Effector CD8-positive, alpha-beta T cell (primary cell): ENCODE results near the gene ZNF426.
"Not testable (repeated sequence)": the region's sequence is repeated elsewhere in the genome, so short reads cannot be mapped to it uniquely, and the experiment has no call there.

Source experiments
- DNase-seq: peaks from one replicate; lab custom pipeline; 2025; lab: John Stamatoyannopoulos, UW
- total RNA-seq, 4 experiments: gene quantifications; one replicate each; lab custom pipeline; 2026; lab: John Stamatoyannopoulos, UW

Gene ZNF426
- 39.6 to 69.6 (median 57.7) reads per million in 4 experiments for total RNA-seq

GRCh38 chr19:9538183-9539058 lies at the start of gene ZNF426:
Gene ZNF426, minus strand, starts transcription at chr19:9538645. Its CDS starts 2,413 bp downstream, at chr19:9536232.
- DNase-seq, result peak; percentile 58

GRCh38 chr19:9586764-9587163 lies 48.3 kb upstream of the ZNF426 start:
- DNase-seq, result peak; percentile 54

DNA sequence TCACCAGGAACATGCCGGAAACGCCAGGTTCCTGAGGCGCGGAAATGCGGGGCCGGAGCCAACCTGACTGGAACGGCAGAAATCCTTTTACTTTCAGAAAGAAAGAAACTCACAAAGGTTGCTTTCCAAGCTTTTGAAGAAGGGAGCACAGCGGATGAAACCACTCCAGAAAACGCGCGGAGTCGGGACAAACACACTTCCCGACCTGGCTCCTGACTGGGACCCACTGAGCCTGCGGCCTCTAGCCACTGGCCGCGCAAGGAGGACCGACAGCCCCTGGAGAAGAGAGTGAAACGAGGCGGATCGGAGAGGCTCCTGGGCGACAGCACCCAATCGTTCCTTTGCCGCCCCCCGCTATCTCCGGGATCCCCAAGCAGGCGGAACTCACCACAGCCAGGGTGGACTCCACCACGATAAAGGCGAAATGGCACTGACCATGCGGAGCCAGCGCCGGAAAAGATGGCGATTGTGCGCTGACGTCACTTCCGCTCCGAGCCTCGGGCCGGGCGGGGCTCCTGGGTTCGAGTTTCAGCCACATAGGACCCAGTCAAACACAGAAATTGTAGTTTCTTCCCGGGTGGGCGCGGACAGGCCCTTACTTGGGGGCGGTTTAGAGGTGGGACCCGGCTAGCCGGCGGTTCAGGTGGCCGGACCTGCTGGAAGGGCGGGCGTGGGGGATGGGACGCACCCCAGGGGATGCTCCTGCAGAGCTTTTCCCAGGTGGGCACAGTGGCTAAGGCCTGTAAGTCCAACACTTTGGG lies 45.8 kb upstream of the ZNF426 start, which contains the start of gene ZNF121:
TSS of gene ZNF121 (minus strand) at position 432 of the 761 bp plus-strand sequence. CDS start 16,407 bp downstream, outside the sequence.
- DNase-seq, result peak; percentile 60

GRCh38 chr19:9582081-9582725 lies 43.8 kb upstream of the ZNF426 start:
- DNase-seq, result not testable (repeated sequence)

DNA sequence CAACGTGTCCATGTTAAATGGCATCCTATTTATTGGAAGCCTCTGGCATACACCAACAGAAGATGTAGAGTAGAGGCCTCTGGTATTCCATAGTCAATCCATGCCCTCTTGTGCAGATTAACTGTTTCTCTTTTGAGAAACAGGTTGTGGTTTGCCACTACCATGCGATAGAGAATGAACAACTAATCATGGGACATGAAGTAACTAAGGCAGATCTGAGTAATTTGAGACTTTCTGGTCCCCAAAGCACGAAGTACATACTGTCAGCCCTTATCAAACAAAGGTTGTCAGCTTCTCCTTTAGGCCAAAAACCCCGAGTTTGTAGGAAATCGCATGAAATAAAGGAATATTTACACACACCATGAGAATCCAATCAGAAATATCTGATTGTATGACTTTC lies 42.3 kb upstream of the ZNF426 start:
- DNase-seq, result no peak

GRCh38 chr19:9570255-9570654 lies 31.8 kb upstream of the ZNF426 start:
- no peak for DNase-seq

GRCh38 chr19:9566729-9567128 lies 28.3 kb upstream of the ZNF426 start:
- DNase-seq, result no peak

DNA sequence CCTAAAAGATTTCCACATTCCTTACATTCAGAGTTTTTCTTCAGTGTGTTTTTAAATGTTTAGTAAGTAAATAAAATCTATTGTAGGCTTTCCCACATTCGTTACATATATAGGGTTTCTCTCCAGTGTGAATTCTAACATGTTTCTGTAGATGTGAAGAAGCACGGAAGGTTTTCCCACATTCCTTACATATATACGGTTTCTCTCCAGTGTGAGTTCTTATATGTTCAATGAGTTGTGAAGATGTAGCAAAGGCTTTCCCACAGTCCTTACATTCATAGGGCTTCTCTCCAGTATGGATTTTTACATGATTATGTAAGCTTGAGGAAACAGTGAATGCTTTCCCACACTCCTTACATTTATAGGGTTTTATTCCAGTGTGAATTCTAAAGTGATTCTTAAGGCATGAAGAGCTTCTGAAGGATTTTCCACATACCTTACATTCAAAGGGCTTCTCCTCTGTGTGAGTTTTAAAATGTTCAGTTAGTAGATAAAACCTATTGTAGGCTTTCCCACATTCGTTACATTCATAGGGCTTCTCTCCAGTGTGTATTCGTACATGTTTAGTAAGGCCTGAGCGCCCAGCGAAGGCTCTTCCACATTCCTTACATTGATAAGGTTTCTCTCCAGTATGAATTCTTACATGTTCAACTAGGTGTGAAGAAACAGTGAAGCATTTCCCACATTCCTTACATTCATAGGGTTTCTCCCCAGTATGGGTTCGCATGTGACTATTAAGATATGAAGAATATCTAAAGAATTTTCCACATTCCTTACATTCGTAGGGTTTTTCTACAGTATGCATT lies 27.7 kb upstream of the ZNF426 start:
- DNase-seq, result no peak

- DNase-seq, result no peak
Measured at GRCh38 chr19:9552536-9553274, 14.3 kb upstream of the ZNF426 start.

DNA sequence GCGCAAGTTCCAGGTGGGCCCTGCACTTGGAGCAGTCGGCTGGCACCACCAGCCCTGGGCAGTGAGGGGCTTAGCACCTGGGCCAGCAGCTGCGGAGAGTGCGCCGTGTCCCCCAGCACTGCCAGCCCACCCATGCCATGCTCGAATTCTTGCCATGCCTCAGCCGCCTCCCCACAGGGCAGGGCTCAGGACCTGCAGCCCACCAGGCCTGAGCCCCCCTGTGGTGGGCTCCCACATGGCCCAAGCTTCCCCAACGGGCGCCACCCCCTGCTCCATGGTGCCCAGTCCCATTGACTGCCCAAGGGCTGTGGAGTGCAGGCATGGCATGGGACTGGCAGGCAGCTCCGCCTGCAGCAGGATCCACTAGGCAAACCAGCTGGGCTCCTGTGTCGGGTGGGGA lies 9.4 kb upstream of the ZNF426 start:
- DNase-seq, result no peak

DNA sequence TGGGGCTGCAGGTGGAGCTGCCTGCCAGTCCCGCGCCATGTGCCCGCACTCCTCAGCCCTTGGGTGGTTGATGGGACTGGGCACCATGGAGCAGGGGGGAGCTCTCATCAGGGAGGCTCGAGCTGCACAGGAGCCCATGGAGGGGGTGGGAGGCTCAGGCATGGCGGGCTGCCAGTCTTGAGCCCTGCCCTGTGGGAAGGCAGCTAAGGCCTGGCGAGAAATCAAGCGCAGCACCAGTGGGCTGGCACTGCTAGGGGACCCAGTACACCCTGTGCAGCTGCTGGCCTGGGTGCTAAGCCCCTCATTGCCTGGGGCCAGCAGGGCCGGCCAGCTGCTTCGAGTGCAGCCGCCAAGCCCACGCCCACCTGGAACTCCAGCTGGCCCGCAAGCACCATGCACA lies 2.8 kb upstream of the ZNF426 start:
- DNase-seq, result not testable (repeated sequence)

- DNase-seq, result not testable (repeated sequence)
Measured at GRCh38 chr19:9539921-9540320, 1.5 kb upstream of the ZNF426 start.

- DNase-seq, result not testable (repeated sequence)
Measured at GRCh38 chr19:9539201-9539600, 756 bp upstream of the ZNF426 start.

GRCh38 chr19:9535934-9536333 lies 2.5 kb downstream of the ZNF426 start:
- DNase-seq, result no peak

GRCh38 chr19:9531933-9532332 lies 6.5 kb downstream of the ZNF426 start:
- DNase-seq, result no peak

DNA sequence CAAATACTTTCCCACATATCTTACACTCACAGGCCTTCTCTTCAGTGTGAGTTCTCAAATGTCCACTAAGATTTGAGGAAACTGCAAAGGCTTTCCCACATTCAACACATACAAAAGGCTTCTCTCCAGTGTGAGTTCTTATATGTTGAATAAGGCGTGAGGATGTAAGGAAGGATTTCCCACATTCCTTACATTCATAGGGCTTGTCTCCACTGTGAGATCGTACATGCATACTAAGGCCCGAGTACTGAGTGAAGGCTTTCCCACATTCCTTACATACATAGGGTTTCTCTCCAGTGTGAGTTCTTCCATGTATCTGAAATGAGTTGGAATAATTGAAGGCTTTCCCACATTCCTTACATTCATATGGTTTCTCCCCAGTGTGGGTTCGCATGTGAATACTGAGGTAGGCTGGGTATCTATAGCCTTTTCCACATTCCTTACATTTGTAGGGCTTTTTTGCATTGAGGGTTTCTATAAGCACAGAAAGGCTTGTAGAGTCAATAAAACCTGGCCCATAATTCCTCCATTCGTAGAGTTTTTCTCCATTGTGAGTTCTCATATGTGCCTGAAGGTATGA lies 9.6 kb downstream of the ZNF426 start:
- DNase-seq, result no peak

DNA sequence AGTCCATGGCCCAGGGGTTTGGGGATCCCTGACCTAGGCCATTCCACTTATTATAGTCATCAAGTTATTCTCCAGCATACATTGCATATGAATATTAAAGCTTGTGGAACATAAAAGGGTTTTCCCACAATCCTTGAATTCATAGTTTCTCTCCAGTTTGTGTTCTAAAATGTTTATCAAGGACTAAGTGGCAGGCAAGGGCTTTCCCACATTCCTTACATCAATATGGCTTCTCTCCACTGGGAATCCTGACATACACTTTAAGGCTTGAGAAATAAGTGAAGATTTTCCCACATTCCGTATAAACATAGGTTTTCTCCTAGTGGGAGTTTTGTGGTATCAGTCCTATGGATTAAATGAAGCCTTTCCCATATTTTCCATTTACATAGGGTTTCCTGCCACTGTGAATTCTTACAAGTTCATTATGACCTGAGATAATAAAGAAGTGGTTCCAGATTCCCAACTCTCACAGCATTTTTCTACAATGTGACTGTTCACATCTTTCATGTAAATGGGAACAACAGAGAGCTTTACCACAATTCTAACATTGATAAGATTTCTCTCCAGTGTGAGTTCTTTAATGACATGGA lies 14.5 kb downstream of the ZNF426 start:
- DNase-seq, result no peak

DNA sequence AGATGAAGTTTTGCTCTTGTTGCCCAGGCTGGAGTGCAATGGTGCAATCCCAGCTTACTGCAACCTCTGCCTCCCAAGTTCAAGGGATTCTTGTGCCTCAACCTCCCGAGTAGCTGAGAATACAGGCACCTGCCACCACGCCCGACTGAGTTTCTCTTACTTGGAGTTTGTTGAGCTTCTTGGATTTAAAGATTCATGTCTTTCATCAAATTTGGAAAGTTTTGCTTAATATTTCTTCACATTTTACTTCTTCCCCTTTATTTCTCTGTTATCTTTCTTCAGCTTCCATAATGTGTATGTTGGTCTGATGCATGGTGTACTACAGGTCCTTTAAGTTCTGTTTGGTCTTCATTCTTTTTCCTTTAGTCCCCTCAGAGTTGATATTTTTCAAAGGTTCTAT lies 31.2 kb downstream of the ZNF426 start:
- DNase-seq, result no peak

DNA sequence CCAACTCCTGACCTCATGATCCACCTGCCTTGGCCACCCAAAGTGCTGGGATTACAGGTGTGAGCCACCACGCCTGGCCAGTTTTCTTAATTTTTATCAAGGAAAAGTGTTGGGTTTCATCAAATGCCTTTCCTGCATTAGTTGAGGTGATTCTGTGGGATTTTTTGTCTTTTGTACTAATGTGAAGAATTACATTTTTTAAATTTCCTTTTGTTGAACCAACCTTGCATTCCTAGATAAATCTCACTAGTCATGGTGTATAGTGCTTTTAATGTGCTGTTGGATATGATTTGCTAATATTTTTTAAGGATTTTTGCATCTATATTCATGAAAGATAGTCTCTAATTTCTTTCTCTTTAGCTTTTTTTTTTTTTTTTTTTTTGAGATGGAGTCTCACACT lies 37.6 kb downstream of the ZNF426 start:
- no peak for DNase-seq
